T47D (cell line): ENCODE data around the gene ATG2B.

Experiments
- DNase-seq, 2 experiments: peaks; one replicate each; pipeline versions ENCODE4 v3.0.0 to v3.0.0-alpha.2; 2011 to 2012; ENCODE audit warnings: low read depth in 1 of 2, low spot score in 1 of 2
- JUND ChIP-seq: IDR thresholded peaks from 2 replicates; pipeline ENCODE4 v1.6.1; 2012; ENCODE audit warnings: low read depth
- in situ Hi-C: cut with HindIII; loops from 2 replicates; pipeline ENCODE4 v1.10.0; 2016; ENCODE audit warnings: low sequenced_read_pairs, low pct_unique_long_range_greater_than_20kb

ATG2B gene

GRCh38 chr14:96235426-96235825, 127.7 kb downstream of the ATG2B start:
- in situ Hi-C loops: no loop called here

GRCh38 chr14:96233661-96234060, 129.5 kb downstream of the ATG2B start:
- in situ Hi-C loops: no loop called here
- DNase-seq: no peak
- TF ChIP-seq JUND: no peak

More at GRCh38 chr14:96235426-96235825, 127.7 kb downstream of the ATG2B start:
- DNase-seq: no peak
- TF ChIP-seq JUND: no peak

- in situ Hi-C loops: no loop called here
These were observed 130.6 kb downstream of the ATG2B start for GRCh38 chr14:96232506-96232905.

GRCh38 chr14:96231526-96232130, 131.5 kb downstream of the ATG2B start:
- DNase-seq: no peak
- TF ChIP-seq JUND: no peak
- in situ Hi-C loops: no loop called here

More at GRCh38 chr14:96232506-96232905, 130.6 kb downstream of the ATG2B start:
- TF ChIP-seq JUND: no peak
- DNase-seq: no peak

GRCh38 chr14:96231056-96231455, 132.1 kb downstream of the ATG2B start:
- TF ChIP-seq JUND: no peak
- in situ Hi-C loops: no loop called here
- no peak for DNase-seq

- DNase-seq: no peak
- TF ChIP-seq JUND: no peak
- in situ Hi-C loops: no loop called here
These were observed 133.8 kb downstream of the ATG2B start for GRCh38 chr14:96229315-96229714.
